ENCODE results near the gene TRIP11.

Gene TRIP11

DNA sequence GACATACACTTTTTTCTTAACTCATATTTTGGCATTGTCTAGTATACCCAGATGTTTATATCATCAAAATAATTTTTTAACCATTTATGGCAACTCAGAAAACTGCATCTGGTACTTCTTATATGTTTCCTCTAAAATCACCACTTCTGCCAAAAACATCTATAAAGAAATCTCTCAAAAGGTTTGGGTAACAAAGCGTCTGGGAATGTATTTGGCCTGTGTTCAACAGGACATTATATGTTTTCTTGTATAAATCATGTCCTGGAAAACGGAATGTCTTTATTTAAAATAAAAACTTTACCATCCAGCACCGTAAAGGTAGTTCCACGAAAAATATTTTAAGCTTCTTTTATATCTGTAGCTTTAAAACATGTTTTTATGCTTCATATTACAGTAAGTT lies 56.3 kb downstream of the TRIP11 start:
- DNase-seq (ENCODE audit: low read depth): no peak
- no peak overlapping the region for H3K4me3 ChIP-seq (ENCODE audit: low read depth, low read length)
- no peak for TF ChIP-seq POLR2A (IDR thresholded peaks at IDR 0.05; ENCODE audit: extremely low read depth, insufficient read length)
- TF ChIP-seq MAX (IDR thresholded peaks at IDR 0.05; ENCODE audit: low read depth, low read length): no peak

- peak; percentile 25 for DNase-seq (ENCODE audit: low read depth)
These were observed 59.7 kb downstream of the TRIP11 start for GRCh38 chr14:91980157-91980556.

GRCh38 chr14:91977884-91978283 lies 62.0 kb downstream of the TRIP11 start:
- DNase-seq (ENCODE audit: low read depth): no peak
- H3K4me3 ChIP-seq (ENCODE audit: low read depth, low read length): no peak overlapping the region
- TF ChIP-seq MAX (IDR thresholded peaks at IDR 0.05; ENCODE audit: low read depth, low read length): no peak
- TF ChIP-seq POLR2A (IDR thresholded peaks at IDR 0.05; ENCODE audit: extremely low read depth, insufficient read length): no peak
- no peak for TF ChIP-seq MYC (IDR thresholded peaks at IDR 0.05; ENCODE audit: low read depth, low read length)
- TF ChIP-seq, protein P1, sequence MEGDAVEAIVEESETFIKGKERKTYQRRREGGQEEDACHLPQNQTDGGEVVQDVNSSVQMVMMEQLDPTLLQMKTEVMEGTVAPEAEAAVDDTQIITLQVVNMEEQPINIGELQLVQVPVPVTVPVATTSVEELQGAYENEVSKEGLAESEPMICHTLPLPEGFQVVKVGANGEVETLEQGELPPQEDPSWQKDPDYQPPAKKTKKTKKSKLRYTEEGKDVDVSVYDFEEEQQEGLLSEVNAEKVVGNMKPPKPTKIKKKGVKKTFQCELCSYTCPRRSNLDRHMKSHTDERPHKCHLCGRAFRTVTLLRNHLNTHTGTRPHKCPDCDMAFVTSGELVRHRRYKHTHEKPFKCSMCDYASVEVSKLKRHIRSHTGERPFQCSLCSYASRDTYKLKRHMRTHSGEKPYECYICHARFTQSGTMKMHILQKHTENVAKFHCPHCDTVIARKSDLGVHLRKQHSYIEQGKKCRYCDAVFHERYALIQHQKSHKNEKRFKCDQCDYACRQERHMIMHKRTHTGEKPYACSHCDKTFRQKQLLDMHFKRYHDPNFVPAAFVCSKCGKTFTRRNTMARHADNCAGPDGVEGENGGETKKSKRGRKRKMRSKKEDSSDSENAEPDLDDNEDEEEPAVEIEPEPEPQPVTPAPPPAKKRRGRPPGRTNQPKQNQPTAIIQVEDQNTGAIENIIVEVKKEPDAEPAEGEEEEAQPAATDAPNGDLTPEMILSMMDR (IDR thresholded peaks at IDR 0.05; ENCODE audit: low read depth, low read length): no peak

More at GRCh38 chr14:91980157-91980556, 59.7 kb downstream of the TRIP11 start:
- H3K4me3 ChIP-seq (ENCODE audit: low read depth, low read length): no peak overlapping the region
- no peak for TF ChIP-seq POLR2A (IDR thresholded peaks at IDR 0.05; ENCODE audit: extremely low read depth, insufficient read length)
- no peak for TF ChIP-seq MAX (IDR thresholded peaks at IDR 0.05; ENCODE audit: low read depth, low read length)
- TF ChIP-seq, protein P1 (IDR thresholded peaks at IDR 0.05; ENCODE audit: low read depth, low read length): no peak
- TF ChIP-seq MYC (IDR thresholded peaks at IDR 0.05; ENCODE audit: low read depth, low read length): no peak

DNA sequence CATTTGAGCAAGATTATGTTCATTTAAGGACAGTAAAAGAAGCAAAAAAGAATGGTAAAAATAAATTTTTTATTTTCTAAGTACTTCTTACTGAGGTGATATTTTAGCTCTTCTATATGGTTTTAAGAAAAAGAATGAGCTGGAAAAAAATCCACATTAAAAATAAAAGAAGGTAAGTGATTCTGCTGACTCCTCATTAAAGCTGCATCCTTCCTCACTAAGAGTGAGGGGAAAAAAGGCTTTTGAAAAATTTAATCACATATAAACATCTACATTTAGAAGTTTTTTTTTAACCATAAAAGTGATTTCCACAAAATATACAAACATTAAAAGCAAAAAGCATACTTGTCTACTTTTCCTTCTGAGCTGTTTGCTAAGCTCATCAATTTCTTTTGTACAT lies 64.1 kb downstream of the TRIP11 start:
- no peak for TF ChIP-seq POLR2A (IDR thresholded peaks at IDR 0.05; ENCODE audit: extremely low read depth, insufficient read length)
- TF ChIP-seq, protein P1 (IDR thresholded peaks at IDR 0.05; ENCODE audit: low read depth, low read length): no peak
- no peak for TF ChIP-seq MAX (IDR thresholded peaks at IDR 0.05; ENCODE audit: low read depth, low read length)
- no peak for TF ChIP-seq MYC (IDR thresholded peaks at IDR 0.05; ENCODE audit: low read depth, low read length)

GRCh38 chr14:91971188-91971778 lies 68.6 kb downstream of the TRIP11 start:
- no peak for DNase-seq (ENCODE audit: low read depth)
- TF ChIP-seq MAX (IDR thresholded peaks at IDR 0.05; ENCODE audit: low read depth, low read length) (no peak), MYC (IDR thresholded peaks at IDR 0.05; ENCODE audit: low read depth, low read length) (no peak), POLR2A (IDR thresholded peaks at IDR 0.05; ENCODE audit: extremely low read depth, insufficient read length) (no peak)
- TF ChIP-seq, protein P1 (IDR thresholded peaks at IDR 0.05; ENCODE audit: low read depth, low read length): no peak
- no peak overlapping the region for H3K4me3 ChIP-seq (ENCODE audit: low read depth, low read length)

More for the DNA sequence above, 64.1 kb downstream of the TRIP11 start:
- no peak overlapping the region for H3K4me3 ChIP-seq (ENCODE audit: low read depth, low read length)
- no peak for DNase-seq (ENCODE audit: low read depth)

DNA sequence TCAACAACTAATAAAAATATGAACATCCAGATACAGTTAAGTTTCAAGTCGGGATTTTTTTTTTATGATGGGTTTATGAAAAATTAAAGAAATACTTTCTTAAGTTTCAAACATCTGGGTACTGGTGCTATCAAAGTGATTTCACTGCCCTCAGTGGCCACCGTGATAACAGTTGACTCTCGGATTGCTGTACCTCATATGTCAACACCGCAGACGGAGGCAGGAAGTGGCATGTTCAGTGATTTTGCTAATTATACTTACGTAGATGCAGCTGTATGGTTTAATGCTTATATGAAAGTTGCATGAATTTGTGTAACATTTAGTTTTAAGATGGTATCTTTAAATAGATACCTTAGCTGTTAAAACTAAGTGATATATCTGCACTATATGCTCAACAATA lies 71.6 kb downstream of the TRIP11 start:
- TF ChIP-seq POLR2A (IDR thresholded peaks at IDR 0.05; ENCODE audit: extremely low read depth, insufficient read length): no peak
- no peak for TF ChIP-seq MYC (IDR thresholded peaks at IDR 0.05; ENCODE audit: low read depth, low read length)
- TF ChIP-seq, protein P1 (IDR thresholded peaks at IDR 0.05; ENCODE audit: low read depth, low read length): no peak
- TF ChIP-seq MAX (IDR thresholded peaks at IDR 0.05; ENCODE audit: low read depth, low read length): no peak
- DNase-seq (ENCODE audit: low read depth): no peak
- no peak overlapping the region for H3K4me3 ChIP-seq (ENCODE audit: low read depth, low read length)
